GM23338 (cell line): ENCODE measurements around the gene DUOX1. TPM values are rescaled to one million over a fixed set of nuclear protein-coding genes. Genes with fewer than 3 reads are reported as not detected.

Experiments
- ATAC-seq: fragments of 200-7000 bp; cut with Tn5 transposase; 3 replicates; pipeline ENCODE4 v1.9.1; 2020
- DNase-seq: peaks from one replicate; pipeline ENCODE4 v3.0.0-alpha.2; 2015; ENCODE audit warnings: low spot score
- H2AFZ ChIP-seq: fragments of 200-600 bp; sonication (generic); 2 replicates; pipeline ENCODE4 v1.8.0; 2016; ENCODE audit warnings: antibody characterized with exemption, mild to moderate bottlenecking, moderate library complexity
- H3F3A ChIP-seq: fragments of 200-600 bp; sonication (generic); replicated peaks from 2 replicates; pipeline ENCODE4 v1.8.0; 2017; ENCODE audit warnings: antibody characterized with exemption, mixed run types, low read depth
- H3K27ac ChIP-seq: fragments of 200-600 bp; sonication (generic); 2 replicates; pipeline ENCODE4 v1.6.1; 2016; ENCODE audit warnings: low read depth
- H3K27me3 ChIP-seq: fragments of 200-600 bp; sonication (generic); 2 replicates; pipeline ENCODE4 v1.8.0; 2016; ENCODE audit warnings: mild to moderate bottlenecking, mixed run types, moderate library complexity; ENCODE audit not compliant: insufficient read depth
- H3K36me3 ChIP-seq: fragments of 200-600 bp; sonication (generic); 2 replicates; pipeline ENCODE4 v1.8.0; 2016; ENCODE audit warnings: mild to moderate bottlenecking; ENCODE audit not compliant: insufficient read depth
- H3K4me1 ChIP-seq: fragments of 200-600 bp; sonication (generic); 2 replicates; pipeline ENCODE4 v1.8.0; 2016; ENCODE audit warnings: mild to moderate bottlenecking, moderate library complexity; ENCODE audit not compliant: insufficient read depth
- H3K4me2 ChIP-seq: fragments of 200-600 bp; sonication (generic); 2 replicates; pipeline ENCODE4 v1.7.1; 2017; ENCODE audit warnings: mixed run types
- H3K4me3 ChIP-seq: fragments of 200-600 bp; sonication (generic); 2 replicates; pipeline ENCODE4 v1.6.1; 2016; ENCODE audit warnings: mixed run types
- H3K79me2 ChIP-seq: fragments of 200-600 bp; sonication (generic); replicated peaks from 2 replicates; pipeline ENCODE4 v1.8.0; 2017; ENCODE audit warnings: mild to moderate bottlenecking; ENCODE audit not compliant: insufficient read depth
- H3K9me2 ChIP-seq: fragments of 200-600 bp; sonication (generic); 2 replicates; pipeline ENCODE4 v1.8.0; 2017; ENCODE audit not compliant: insufficient read depth
- H4K20me1 ChIP-seq: fragments of 200-600 bp; sonication (generic); replicated peaks from 2 replicates; pipeline ENCODE4 v1.8.0; 2017; ENCODE audit warnings: mild to moderate bottlenecking; ENCODE audit not compliant: insufficient read depth
- H3K27ac Mint-ChIP-seq: 2 replicates; pipeline ENCODE4 v1.8.0; 2020; ENCODE audit warnings: inconsistent platforms, mild to moderate bottlenecking, moderate library complexity, mixed read lengths
- H3K27me3 Mint-ChIP-seq: 3 replicates; pipeline ENCODE4 v1.8.0; 2022; ENCODE audit warnings: low read depth, mild to moderate bottlenecking, moderate library complexity, mixed read lengths, inconsistent platforms; ENCODE audit not compliant: insufficient read depth, poor library complexity
- H3K36me3 Mint-ChIP-seq: 3 replicates; pipeline ENCODE4 v1.8.0; 2021; ENCODE audit warnings: low read depth, mild to moderate bottlenecking, inconsistent platforms, moderate library complexity, mixed read lengths
- H3K4me1 Mint-ChIP-seq: 3 replicates; pipeline ENCODE4 v1.8.0; 2020; ENCODE audit warnings: mild to moderate bottlenecking, inconsistent platforms, mixed read lengths
- H3K4me3 Mint-ChIP-seq: 3 replicates; pipeline ENCODE4 v1.8.0; 2021; ENCODE audit warnings: moderate library complexity, mild to moderate bottlenecking, inconsistent platforms, mixed read lengths
- H3K9me3 Mint-ChIP-seq: 3 replicates; pipeline ENCODE4 v1.8.0; 2020; ENCODE audit warnings: moderate library complexity, mild to moderate bottlenecking, inconsistent platforms, mixed read lengths
- CREB1 ChIP-seq: fragments of 250-450 bp; sonication (Bioruptor Pico); IDR thresholded peaks from 2 replicates; pipeline ENCODE4 v1.5.0; 2020; ENCODE audit warnings: low read depth, mild to moderate bottlenecking, moderate library complexity
- EZH2 ChIP-seq: fragments of 200-600 bp; sonication (generic); IDR thresholded peaks from one replicate; pipeline ENCODE4 v1.8.0; 2017; ENCODE audit warnings: antibody characterized with exemption, mild to moderate bottlenecking, low read depth; ENCODE audit not compliant: unreplicated experiment
- EZH2phosphoT487 ChIP-seq: fragments of 200-600 bp; sonication (generic); IDR thresholded peaks from one replicate; pipeline ENCODE4 v1.8.1; 2018; ENCODE audit warnings: antibody characterized with exemption; ENCODE audit not compliant: unreplicated experiment
- JUNB ChIP-seq: IDR thresholded peaks from one replicate; pipeline ENCODE4 v1.6.1; 2016; ENCODE audit warnings: antibody characterized with exemption; ENCODE audit not compliant: unreplicated experiment
- NANOG ChIP-seq: IDR thresholded peaks from 2 replicates; pipeline ENCODE4 v1.6.1; 2016; ENCODE audit warnings: antibody characterized with exemption, borderline replicate concordance
- POLR2AphosphoS5 ChIP-seq: IDR thresholded peaks from 2 replicates; pipeline ENCODE4 v1.6.1; 2016; ENCODE audit warnings: antibody characterized with exemption, low read depth
- STAT1 ChIP-seq: IDR thresholded peaks from one replicate; pipeline ENCODE4 v1.6.1; 2016; ENCODE audit warnings: antibody characterized with exemption; ENCODE audit not compliant: unreplicated experiment
- ZNF114 ChIP-seq: fragments of 250-450 bp; sonication (Bioruptor Pico); IDR thresholded peaks from 2 replicates; pipeline ENCODE4 v1.5.0; 2020; ENCODE audit warnings: mild to moderate bottlenecking, moderate library complexity
- ZNF331 ChIP-seq: fragments of 250-450 bp; sonication (Bioruptor Pico); IDR thresholded peaks from 2 replicates; pipeline ENCODE4 v1.5.0; 2020; ENCODE audit warnings: low read depth, mild to moderate bottlenecking, moderate library complexity
- polyA plus RNA-seq: library from polyadenylated mRNA; unstranded; fragments of >200 nt; fragmentation: Nextera tagmentation; extraction: Ambion mirVana; gene quantifications from 2 replicates; pipeline ENCODE4 v1.2.1, GENCODE V29; 2016
- total RNA-seq: library from RNA; depleted of rRNA; stranded (reverse); fragments of >200 nt; shearing (Covaris generic); gene quantifications from 2 replicates; pipeline ENCODE4 v1.2.3, GENCODE V29; 2014
- TF ChIP-seq, protein P1 (sequence below): IDR thresholded peaks from one replicate; pipeline ENCODE4 v1.6.1; 2018; ENCODE audit warnings: antibody characterized with exemption; ENCODE audit not compliant: unreplicated experiment
- TF ChIP-seq, protein P2 (sequence below): fragments of 250-450 bp; sonication (Bioruptor Pico); IDR thresholded peaks from 2 replicates; pipeline ENCODE4 v1.5.0; 2020; ENCODE audit warnings: mild to moderate bottlenecking, moderate library complexity
- TF ChIP-seq, protein P3 (sequence below), 2 experiments: fragments of 200-600 bp in 1 of 2; sonication (generic) in 1 of 2; conservative IDR thresholded peaks; 2 replicates each; pipeline versions ENCODE4 v1.5.1 to v1.6.1; 2016 to 2017; ENCODE audit warnings: antibody characterized with exemption in 2 of 2, low read depth in 2 of 2, mild to moderate bottlenecking in 2 of 2, moderate library complexity in 1 of 2
- TF ChIP-seq, protein P4 (sequence below): IDR thresholded peaks from 2 replicates; pipeline ENCODE4 v1.6.1; 2016; ENCODE audit warnings: antibody characterized with exemption

DUOX1 gene
- total and polyA plus RNA-seq, 2 experiments from 2014 or later = 0.69 to 0.73 TPM

DNA sequence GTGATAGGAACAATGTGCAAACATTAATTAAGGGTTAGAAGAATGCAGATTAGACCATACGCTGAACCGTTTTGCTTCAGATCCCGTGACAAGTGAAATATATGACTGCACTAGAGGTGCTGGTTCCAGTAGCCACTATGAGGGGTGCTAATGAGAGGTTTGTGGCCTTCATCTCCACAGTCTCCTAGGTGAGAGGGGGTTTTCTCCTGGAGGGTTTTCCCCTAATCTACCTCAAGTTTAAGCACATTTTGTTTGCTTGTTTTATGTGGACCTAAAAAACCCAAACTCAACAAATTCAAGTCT is 71.7 kb downstream of the DUOX1 start:
- Mint-ChIP-seq H3K4me1 (peaks cover 8% of the 10 kb centered on the region), H3K27ac (no peak overlapping the region), H3K36me3 (no peaks in the 10 kb centered on the region), H3K27me3 (peaks cover 16% of the 10 kb centered on the region), H3K4me3 (no peak overlapping the region), H3K9me3 (no peaks in the 10 kb centered on the region)
- Histone ChIP-seq H3K36me3 (no peaks in the 10 kb centered on the region), H3K79me2 (no peaks in the 10 kb centered on the region), H3K27me3 (peaks cover 2% of the 10 kb centered on the region; the same call in 1 of the 2 replicates), H3K4me3 (peak overlapping the region; percentile 96), H3K4me1 (no peaks in the 10 kb centered on the region), H3K4me2 (peak overlapping the region; percentile 39), H3K9me2 (no peaks in the 10 kb centered on the region), H4K20me1 (no peaks in the 10 kb centered on the region), H3F3A (no peaks in the 10 kb centered on the region), H3K27ac (no peak overlapping the region), H2AFZ (no peak overlapping the region; the same call in 1 of the 2 replicates)
- no peak for TF ChIP-seq CREB1
- no peak for TF ChIP-seq EZH2phosphoT487
- no peak for TF ChIP-seq ZNF331
- TF ChIP-seq JUNB = no peak
- TF ChIP-seq, protein P1, sequence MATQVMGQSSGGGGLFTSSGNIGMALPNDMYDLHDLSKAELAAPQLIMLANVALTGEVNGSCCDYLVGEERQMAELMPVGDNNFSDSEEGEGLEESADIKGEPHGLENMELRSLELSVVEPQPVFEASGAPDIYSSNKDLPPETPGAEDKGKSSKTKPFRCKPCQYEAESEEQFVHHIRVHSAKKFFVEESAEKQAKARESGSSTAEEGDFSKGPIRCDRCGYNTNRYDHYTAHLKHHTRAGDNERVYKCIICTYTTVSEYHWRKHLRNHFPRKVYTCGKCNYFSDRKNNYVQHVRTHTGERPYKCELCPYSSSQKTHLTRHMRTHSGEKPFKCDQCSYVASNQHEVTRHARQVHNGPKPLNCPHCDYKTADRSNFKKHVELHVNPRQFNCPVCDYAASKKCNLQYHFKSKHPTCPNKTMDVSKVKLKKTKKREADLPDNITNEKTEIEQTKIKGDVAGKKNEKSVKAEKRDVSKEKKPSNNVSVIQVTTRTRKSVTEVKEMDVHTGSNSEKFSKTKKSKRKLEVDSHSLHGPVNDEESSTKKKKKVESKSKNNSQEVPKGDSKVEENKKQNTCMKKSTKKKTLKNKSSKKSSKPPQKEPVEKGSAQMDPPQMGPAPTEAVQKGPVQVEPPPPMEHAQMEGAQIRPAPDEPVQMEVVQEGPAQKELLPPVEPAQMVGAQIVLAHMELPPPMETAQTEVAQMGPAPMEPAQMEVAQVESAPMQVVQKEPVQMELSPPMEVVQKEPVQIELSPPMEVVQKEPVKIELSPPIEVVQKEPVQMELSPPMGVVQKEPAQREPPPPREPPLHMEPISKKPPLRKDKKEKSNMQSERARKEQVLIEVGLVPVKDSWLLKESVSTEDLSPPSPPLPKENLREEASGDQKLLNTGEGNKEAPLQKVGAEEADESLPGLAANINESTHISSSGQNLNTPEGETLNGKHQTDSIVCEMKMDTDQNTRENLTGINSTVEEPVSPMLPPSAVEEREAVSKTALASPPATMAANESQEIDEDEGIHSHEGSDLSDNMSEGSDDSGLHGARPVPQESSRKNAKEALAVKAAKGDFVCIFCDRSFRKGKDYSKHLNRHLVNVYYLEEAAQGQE = no peak
- no peak for TF ChIP-seq POLR2AphosphoS5
- TF ChIP-seq, protein P2, sequence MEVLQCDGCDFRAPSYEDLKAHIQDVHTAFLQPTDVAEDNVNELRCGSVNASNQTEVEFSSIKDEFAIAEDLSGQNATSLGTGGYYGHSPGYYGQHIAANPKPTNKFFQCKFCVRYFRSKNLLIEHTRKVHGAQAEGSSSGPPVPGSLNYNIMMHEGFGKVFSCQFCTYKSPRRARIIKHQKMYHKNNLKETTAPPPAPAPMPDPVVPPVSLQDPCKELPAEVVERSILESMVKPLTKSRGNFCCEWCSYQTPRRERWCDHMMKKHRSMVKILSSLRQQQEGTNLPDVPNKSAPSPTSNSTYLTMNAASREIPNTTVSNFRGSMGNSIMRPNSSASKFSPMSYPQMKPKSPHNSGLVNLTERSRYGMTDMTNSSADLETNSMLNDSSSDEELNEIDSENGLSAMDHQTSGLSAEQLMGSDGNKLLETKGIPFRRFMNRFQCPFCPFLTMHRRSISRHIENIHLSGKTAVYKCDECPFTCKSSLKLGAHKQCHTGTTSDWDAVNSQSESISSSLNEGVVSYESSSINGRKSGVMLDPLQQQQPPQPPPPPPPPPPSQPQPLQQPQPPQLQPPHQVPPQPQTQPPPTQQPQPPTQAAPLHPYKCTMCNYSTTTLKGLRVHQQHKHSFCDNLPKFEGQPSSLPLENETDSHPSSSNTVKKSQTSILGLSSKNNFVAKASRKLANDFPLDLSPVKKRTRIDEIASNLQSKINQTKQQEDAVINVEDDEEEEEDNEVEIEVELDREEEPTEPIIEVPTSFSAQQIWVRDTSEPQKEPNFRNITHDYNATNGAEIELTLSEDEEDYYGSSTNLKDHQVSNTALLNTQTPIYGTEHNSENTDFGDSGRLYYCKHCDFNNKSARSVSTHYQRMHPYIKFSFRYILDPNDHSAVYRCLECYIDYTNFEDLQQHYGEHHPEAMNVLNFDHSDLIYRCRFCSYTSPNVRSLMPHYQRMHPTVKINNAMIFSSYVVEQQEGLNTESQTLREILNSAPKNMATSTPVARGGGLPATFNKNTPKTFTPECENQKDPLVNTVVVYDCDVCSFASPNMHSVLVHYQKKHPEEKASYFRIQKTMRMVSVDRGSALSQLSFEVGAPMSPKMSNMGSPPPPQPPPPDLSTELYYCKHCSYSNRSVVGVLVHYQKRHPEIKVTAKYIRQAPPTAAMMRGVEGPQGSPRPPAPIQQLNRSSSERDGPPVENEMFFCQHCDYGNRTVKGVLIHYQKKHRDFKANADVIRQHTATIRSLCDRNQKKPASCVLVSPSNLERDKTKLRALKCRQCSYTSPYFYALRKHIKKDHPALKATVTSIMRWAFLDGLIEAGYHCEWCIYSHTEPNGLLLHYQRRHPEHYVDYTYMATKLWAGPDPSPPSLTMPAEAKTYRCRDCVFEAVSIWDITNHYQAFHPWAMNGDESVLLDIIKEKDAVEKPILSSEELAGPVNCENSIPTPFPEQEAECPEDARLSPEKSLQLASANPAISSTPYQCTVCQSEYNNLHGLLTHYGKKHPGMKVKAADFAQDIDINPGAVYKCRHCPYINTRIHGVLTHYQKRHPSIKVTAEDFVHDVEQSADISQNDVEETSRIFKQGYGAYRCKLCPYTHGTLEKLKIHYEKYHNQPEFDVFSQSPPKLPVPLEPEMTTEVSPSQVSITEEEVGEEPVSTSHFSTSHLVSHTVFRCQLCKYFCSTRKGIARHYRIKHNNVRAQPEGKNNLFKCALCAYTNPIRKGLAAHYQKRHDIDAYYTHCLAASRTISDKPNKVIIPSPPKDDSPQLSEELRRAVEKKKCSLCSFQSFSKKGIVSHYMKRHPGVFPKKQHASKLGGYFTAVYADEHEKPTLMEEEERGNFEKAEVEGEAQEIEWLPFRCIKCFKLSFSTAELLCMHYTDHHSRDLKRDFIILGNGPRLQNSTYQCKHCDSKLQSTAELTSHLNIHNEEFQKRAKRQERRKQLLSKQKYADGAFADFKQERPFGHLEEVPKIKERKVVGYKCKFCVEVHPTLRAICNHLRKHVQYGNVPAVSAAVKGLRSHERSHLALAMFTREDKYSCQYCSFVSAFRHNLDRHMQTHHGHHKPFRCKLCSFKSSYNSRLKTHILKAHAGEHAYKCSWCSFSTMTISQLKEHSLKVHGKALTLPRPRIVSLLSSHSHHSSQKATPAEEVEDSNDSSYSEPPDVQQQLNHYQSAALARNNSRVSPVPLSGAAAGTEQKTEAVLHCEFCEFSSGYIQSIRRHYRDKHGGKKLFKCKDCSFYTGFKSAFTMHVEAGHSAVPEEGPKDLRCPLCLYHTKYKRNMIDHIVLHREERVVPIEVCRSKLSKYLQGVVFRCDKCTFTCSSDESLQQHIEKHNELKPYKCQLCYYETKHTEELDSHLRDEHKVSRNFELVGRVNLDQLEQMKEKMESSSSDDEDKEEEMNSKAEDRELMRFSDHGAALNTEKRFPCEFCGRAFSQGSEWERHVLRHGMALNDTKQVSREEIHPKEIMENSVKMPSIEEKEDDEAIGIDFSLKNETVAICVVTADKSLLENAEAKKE (CRISPR knock-in tag) = no peak
- no peak for TF ChIP-seq ZNF114 (CRISPR knock-in tag)
- TF ChIP-seq EZH2 = no peak
- TF ChIP-seq NANOG = no peak
- TF ChIP-seq, protein P3, sequence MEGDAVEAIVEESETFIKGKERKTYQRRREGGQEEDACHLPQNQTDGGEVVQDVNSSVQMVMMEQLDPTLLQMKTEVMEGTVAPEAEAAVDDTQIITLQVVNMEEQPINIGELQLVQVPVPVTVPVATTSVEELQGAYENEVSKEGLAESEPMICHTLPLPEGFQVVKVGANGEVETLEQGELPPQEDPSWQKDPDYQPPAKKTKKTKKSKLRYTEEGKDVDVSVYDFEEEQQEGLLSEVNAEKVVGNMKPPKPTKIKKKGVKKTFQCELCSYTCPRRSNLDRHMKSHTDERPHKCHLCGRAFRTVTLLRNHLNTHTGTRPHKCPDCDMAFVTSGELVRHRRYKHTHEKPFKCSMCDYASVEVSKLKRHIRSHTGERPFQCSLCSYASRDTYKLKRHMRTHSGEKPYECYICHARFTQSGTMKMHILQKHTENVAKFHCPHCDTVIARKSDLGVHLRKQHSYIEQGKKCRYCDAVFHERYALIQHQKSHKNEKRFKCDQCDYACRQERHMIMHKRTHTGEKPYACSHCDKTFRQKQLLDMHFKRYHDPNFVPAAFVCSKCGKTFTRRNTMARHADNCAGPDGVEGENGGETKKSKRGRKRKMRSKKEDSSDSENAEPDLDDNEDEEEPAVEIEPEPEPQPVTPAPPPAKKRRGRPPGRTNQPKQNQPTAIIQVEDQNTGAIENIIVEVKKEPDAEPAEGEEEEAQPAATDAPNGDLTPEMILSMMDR (conservative IDR thresholded peaks at IDR 0.05; ENCODE audit: low read depth in 2 of 2) = no peak
- TF ChIP-seq, protein P4, sequence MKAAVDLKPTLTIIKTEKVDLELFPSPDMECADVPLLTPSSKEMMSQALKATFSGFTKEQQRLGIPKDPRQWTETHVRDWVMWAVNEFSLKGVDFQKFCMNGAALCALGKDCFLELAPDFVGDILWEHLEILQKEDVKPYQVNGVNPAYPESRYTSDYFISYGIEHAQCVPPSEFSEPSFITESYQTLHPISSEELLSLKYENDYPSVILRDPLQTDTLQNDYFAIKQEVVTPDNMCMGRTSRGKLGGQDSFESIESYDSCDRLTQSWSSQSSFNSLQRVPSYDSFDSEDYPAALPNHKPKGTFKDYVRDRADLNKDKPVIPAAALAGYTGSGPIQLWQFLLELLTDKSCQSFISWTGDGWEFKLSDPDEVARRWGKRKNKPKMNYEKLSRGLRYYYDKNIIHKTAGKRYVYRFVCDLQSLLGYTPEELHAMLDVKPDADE = no peak
- TF ChIP-seq STAT1 = no peak
- DNase-seq = no peak
- ATAC-seq = no peak
